AG09319 (cell line): ENCODE data around the gene ANKDD1A.

Experiments
- DNase-seq: peaks from one replicate; pipeline ENCODE4 v3.0.0-alpha.2; 2010; ENCODE audit warnings: low read depth; ENCODE audit errors: extremely low read depth
- CTCF ChIP-seq: IDR thresholded peaks from 2 replicates; pipeline ENCODE4 v1.5.1; 2011; ENCODE audit warnings: low read depth, mild to moderate bottlenecking, inconsistent platforms, low read length, moderate library complexity

Gene ANKDD1A

GRCh38 chr15:64925335-64926330 is 13.9 kb downstream of the ANKDD1A start:
- TF ChIP-seq CTCF: no peak
- no peak for DNase-seq

GRCh38 chr15:64926661-64927060 is 15.0 kb downstream of the ANKDD1A start:
- TF ChIP-seq CTCF: no peak
- DNase-seq: no peak

GRCh38 chr15:64928626-64929220 is 17.0 kb downstream of the ANKDD1A start:
- no peak for DNase-seq
- TF ChIP-seq CTCF: no peak

GRCh38 chr15:64930019-64930652 is 18.4 kb downstream of the ANKDD1A start:
- no peak for TF ChIP-seq CTCF
- no peak for DNase-seq

- DNase-seq: no peak
- no peak for TF ChIP-seq CTCF
Observed at GRCh38 chr15:64930778-64931371, 19.2 kb downstream of the ANKDD1A start.

GRCh38 chr15:64931381-64931780 is 19.7 kb downstream of the ANKDD1A start:
- no peak for DNase-seq
- no peak for TF ChIP-seq CTCF
